Sigmoid colon (tissue), 7 donors: ENCODE results near the gene GMPS. TPM values are rescaled to one million over a fixed set of nuclear protein-coding genes. Genes with fewer than 3 reads are reported as not detected.
"Not testable (repeated sequence)": the region's sequence is repeated elsewhere in the genome, so short reads cannot be mapped to it uniquely, and the experiment has no call there.

Experiments
- DNase-seq: peaks from one replicate; pipeline ENCODE4 v3.0.0-alpha.2; 2019
- H3K27ac ChIP-seq, 4 donors: fragments of 200-600 bp; sonication (generic); one replicate each; pipeline ENCODE4 v1.5.1; 2016 to 2019; ENCODE audit warnings: mild to moderate bottlenecking in 1 of 4
- H3K27me3 ChIP-seq, 3 donors: fragments of 200-600 bp; sonication (generic); one replicate each; pipeline ENCODE4 v1.5.1; 2019; ENCODE audit warnings: mild to moderate bottlenecking in 1 of 3
- H3K36me3 ChIP-seq, 4 donors: fragments of 200-600 bp; sonication (generic); one replicate each; pipeline ENCODE4 v1.5.1; 2016 to 2019
- H3K4me1 ChIP-seq, 4 donors: fragments of 200-600 bp; sonication (generic); one replicate each; pipeline ENCODE4 v1.5.1; 2017 to 2019
- H3K4me3 ChIP-seq, 4 donors: fragments of 200-600 bp; sonication (generic); one replicate each; pipeline ENCODE4 v1.5.1; 2017 to 2019; ENCODE audit warnings: mild to moderate bottlenecking in 2 of 4, moderate library complexity in 1 of 4
- H3K9me3 ChIP-seq, 4 donors: fragments of 200-600 bp in 3 of 4; sonication (generic) in 3 of 4; one replicate each; pipeline versions ENCODE4 v1.5.1 to v1.6.1; 2013 to 2019
- EP300 ChIP-seq, 4 donors: sonication (generic); formaldehyde crosslinking; IDR thresholded peaks; one replicate each; pipeline ENCODE4 v1.6.1; 2017; ENCODE audit warnings: antibody characterized with exemption in 4 of 4
- POLR2A ChIP-seq, 2 donors: fragments of 450-650 bp; IDR thresholded peaks; one replicate each; pipeline ENCODE4 v1.6.1; 2016; ENCODE audit warnings: antibody characterized with exemption in 2 of 2, mild to moderate bottlenecking in 2 of 2, moderate library complexity in 2 of 2
- POLR2AphosphoS5 ChIP-seq, 4 donors: sonication (generic); formaldehyde crosslinking; IDR thresholded peaks; one replicate each; pipeline ENCODE4 v1.6.1; 2017; ENCODE audit warnings: antibody characterized with exemption in 4 of 4
- WGBS, 2 donors: extraction: QIAGEN DNeasy Blood & Tissue Kit; methylation state at CpG; one replicate each; pipeline ENCODE4 v1.1.7; 2013; 5-methylcytosine and 5-hydroxymethylcytosine counted together
- intact Hi-C: fragments of 100-400 bp; cut with DNase I; formaldehyde crosslinking; loops from one replicate; pipeline ENCODE4 v1.15.1; 2023
- polyA plus RNA-seq, 3 donors: library from polyadenylated mRNA; stranded (reverse); fragments of 200-250 nt; gene quantifications; one replicate each; pipeline ENCODE4 v1.2.3, GENCODE V29; 2013
- total RNA-seq, 4 donors: library from RNA; depleted of rRNA; stranded (reverse); fragments of >200 nt; gene quantifications; one replicate each; pipeline ENCODE4 v1.1.0, GENCODE V29; 2016
- TF ChIP-seq, protein P1 (sequence below), 4 experiments: fragments of 450-650 bp in 3 of 4; fragments of 200-600 bp in 1 of 4; IDR thresholded peaks; one replicate each; pipeline ENCODE4 v1.5.1; 2016 to 2019; ENCODE audit warnings: antibody characterized with exemption in 4 of 4, mild to moderate bottlenecking in 3 of 4, moderate library complexity in 2 of 4
- donor health status: healthy with polysubstance abuse.
- donor health status: Bipolar disorder and iron deficiency.
- donor health status: healthy.

Gene GMPS
- total and polyA plus RNA-seq, 7 donors = 12.7 to 45.7 (median 25.6) TPM

DNA sequence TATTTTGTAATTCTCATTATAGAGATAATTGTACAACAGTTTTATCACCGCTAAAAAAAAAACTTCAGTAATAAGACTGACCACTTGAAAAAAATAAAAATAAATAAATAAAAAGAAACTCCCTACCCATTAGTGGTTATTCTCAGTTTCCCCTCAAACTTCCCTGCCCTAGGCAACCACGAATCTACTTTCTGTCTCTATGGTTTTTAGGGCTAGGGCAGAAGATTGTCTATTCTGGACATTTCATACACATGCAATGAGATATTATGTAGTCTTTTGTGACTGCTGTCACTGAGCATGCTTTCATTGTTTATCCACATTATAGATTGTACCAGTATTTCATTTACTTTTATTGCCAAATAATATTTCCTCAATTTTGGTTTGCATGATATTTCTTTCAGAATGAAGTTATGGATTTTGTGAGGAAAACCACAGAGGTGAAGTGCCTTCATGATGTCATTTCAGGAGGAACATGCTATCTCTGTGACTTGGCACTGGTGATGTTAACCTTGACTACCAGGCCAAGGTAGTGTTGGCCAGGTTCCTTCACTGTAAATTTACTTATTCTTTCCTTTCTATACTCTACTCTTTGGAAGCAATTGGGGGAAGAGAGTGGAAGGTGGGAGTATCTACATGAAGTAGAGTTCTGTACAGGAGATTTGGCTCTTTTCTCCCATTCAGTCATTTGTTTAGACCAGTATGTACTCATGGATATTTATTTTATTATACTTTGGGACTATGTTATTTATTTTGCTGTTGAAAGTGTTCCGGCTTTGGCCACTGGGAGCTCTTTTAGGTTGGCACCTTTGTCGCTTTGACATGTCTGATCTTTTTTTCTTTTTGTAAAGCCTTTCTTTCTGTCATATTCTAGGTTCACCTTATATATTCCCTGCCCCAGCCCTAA is 86.3 kb downstream of the GMPS start:
- DNase-seq = no peak
- WGBS, 2 donors = 95 to 96% methylated on average over 4 of the region's 4 CpGs
- Histone ChIP-seq H3K4me1 (peaks cover 0 to 4% (median 0%) of the 10 kb centered on the region in 4 donors), H3K27ac (no peak overlapping the region), H3K36me3 (no peaks in the 10 kb centered on the region), H3K27me3 (no peaks in the 10 kb centered on the region), H3K9me3 (no peaks in the 10 kb centered on the region), H3K4me3 (no peak overlapping the region)
- no peak for TF ChIP-seq POLR2AphosphoS5 (IDR thresholded peaks at IDR 0.05)
- TF ChIP-seq, protein P1, sequence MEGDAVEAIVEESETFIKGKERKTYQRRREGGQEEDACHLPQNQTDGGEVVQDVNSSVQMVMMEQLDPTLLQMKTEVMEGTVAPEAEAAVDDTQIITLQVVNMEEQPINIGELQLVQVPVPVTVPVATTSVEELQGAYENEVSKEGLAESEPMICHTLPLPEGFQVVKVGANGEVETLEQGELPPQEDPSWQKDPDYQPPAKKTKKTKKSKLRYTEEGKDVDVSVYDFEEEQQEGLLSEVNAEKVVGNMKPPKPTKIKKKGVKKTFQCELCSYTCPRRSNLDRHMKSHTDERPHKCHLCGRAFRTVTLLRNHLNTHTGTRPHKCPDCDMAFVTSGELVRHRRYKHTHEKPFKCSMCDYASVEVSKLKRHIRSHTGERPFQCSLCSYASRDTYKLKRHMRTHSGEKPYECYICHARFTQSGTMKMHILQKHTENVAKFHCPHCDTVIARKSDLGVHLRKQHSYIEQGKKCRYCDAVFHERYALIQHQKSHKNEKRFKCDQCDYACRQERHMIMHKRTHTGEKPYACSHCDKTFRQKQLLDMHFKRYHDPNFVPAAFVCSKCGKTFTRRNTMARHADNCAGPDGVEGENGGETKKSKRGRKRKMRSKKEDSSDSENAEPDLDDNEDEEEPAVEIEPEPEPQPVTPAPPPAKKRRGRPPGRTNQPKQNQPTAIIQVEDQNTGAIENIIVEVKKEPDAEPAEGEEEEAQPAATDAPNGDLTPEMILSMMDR (IDR thresholded peaks at IDR 0.05) = no peak
- no peak for TF ChIP-seq POLR2A (IDR thresholded peaks at IDR 0.05)
- TF ChIP-seq EP300 (IDR thresholded peaks at IDR 0.05) = no peak
- intact Hi-C loops = no loop called here

- Histone ChIP-seq H3K4me3 (no peak overlapping the region), H3K27ac (no peak overlapping the region), H3K4me1 (peaks cover 0 to 4% (median 0%) of the 10 kb centered on the region in 4 donors), H3K9me3 (no peaks in the 10 kb centered on the region), H3K36me3 (no peaks in the 10 kb centered on the region), H3K27me3 (no peaks in the 10 kb centered on the region)
- intact Hi-C loops = no loop called here
- TF ChIP-seq POLR2A (IDR thresholded peaks at IDR 0.05) = no peak
- TF ChIP-seq POLR2AphosphoS5 (IDR thresholded peaks at IDR 0.05) = no peak
- no peak for TF ChIP-seq EP300 (IDR thresholded peaks at IDR 0.05)
- TF ChIP-seq, protein P1 (IDR thresholded peaks at IDR 0.05) = no peak
- no peak for DNase-seq
- 74 to 78% methylated on average over 3 of the region's 3 CpGs for WGBS, 2 donors
These were observed 87.0 kb downstream of the GMPS start for GRCh38 chr3:155957412-155957880.

DNA sequence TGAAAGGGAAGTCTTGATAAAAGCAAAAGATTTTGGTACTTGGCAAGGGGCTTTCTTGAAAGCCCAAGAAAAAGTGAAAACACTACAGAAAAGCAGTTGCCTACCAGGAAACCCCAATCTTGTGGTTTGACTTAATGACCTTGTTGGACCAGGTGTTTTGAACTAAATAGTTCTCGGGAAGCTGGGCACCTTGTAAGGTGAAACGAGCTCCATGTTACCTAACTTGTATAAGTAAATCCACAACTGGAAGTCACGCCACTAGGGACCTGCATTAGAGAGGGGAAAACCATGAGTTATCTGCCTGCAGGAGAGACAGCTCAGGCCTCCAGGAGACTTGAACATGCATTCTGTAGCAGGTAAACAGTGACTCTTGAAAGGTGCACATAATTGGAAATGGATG is 88.2 kb downstream of the GMPS start:
- Histone ChIP-seq H3K27ac (no peak overlapping the region), H3K36me3 (no peaks in the 10 kb centered on the region), H3K9me3 (no peaks in the 10 kb centered on the region), H3K27me3 (no peaks in the 10 kb centered on the region), H3K4me1 (peaks cover 0 to 8% (median 0%) of the 10 kb centered on the region in 4 donors), H3K4me3 (no peak overlapping the region)
- intact Hi-C loops = no loop called here
- TF ChIP-seq POLR2AphosphoS5 (IDR thresholded peaks at IDR 0.05) (no peak), EP300 (IDR thresholded peaks at IDR 0.05) (no peak), POLR2A (IDR thresholded peaks at IDR 0.05) (no peak)
- TF ChIP-seq, protein P1 (IDR thresholded peaks at IDR 0.05) = no peak
- no peak for DNase-seq
- WGBS, 2 donors = 70 to 86% methylated on average over 3 of the region's 3 CpGs

DNA sequence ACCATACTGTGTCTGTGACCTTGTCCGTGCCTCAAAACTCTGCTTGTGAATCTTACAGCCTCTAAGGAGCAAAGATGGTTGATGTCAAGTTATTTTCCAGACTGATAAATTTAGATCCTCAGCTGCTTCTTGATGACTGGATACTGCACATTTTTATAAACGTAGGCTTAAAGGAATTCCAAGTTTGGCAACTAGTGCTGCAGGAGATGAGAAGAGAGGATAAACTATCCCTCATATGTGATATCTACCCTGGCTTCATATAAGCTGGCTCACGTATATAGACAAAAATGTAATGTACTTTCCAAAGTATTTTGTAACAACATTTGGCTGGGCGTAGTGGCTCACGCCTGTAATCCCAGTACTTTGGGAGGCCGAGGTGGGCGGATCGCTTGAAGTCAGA is 89.6 kb downstream of the GMPS start:
- Histone ChIP-seq H3K36me3 (no peaks in the 10 kb centered on the region), H3K27me3 (no peaks in the 10 kb centered on the region), H3K9me3 (no peaks in the 10 kb centered on the region), H3K27ac (no peak overlapping the region), H3K4me1 (peaks cover 0 to 9% (median 0%) of the 10 kb centered on the region in 4 donors), H3K4me3 (no peak overlapping the region)
- 82 to 89% methylated on average over 8 of the region's 8 CpGs for WGBS, 2 donors
- no peak for DNase-seq
- TF ChIP-seq, protein P1 (IDR thresholded peaks at IDR 0.05) = no peak
- TF ChIP-seq EP300 (IDR thresholded peaks at IDR 0.05) = no peak
- no peak for TF ChIP-seq POLR2AphosphoS5 (IDR thresholded peaks at IDR 0.05)
- no peak for TF ChIP-seq POLR2A (IDR thresholded peaks at IDR 0.05)
- intact Hi-C loops = no loop called here

DNA sequence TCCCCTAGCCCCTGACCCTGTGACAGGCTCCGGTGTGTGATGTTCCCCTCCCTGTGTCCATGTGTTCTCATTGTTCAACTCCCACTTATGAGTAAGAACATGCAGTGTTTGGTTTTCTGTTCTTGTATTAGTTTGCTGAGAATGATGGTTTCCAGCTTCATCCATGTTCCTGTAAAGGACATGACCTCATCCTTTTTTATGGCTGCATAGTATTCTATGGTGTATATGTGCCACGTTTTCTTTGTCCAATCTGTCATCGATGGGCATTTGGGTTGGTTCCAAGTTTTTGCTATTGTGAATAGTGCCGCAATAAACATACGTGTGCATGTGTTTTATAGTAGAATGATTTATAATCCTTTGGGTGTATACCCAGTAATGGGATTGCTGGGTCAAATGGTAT is 90.6 kb downstream of the GMPS start:
- H3K27ac ChIP-seq, intact Hi-C loops, H3K36me3 ChIP-seq, H3K4me3 ChIP-seq, H3K4me1 ChIP-seq, DNase-seq, H3K9me3 ChIP-seq, H3K27me3 ChIP-seq: not testable (repeated sequence)
- 76 to 92% methylated on average over 5 of the region's 5 CpGs for WGBS, 2 donors
